A673 (cell line): Measurements from ENCODE around the gene PLCB4. TPM values are rescaled to one million over a fixed set of nuclear protein-coding genes. Genes with fewer than 3 reads are reported as not detected.

Experiments
- BruUV-seq: library from RNA; stranded (reverse); fragments of 400-500 nt; replicated peaks from 2 replicates; lab custom pipeline; 2021; lab: Mats Ljungman, UMichigan
- CTCF ChIA-PET: fragments of 300-600 bp; sonication (Branson Sonifier 250); formaldehyde crosslinking; loops from one replicate; lab custom pipeline; 2022; ENCODE audit warnings: antibody characterized with exemption; lab: Charles Lee
- POLR2A ChIA-PET: fragments of 300-600 bp; sonication (Branson Sonifier 250); formaldehyde crosslinking; loops from one replicate; lab custom pipeline; 2022; ENCODE audit warnings: antibody characterized with exemption; ENCODE audit not compliant: low non-redundant PET; lab: Charles Lee
- DNase-seq: peaks from one replicate; pipeline ENCODE4 v3.0.0-alpha.2; 2015; ENCODE audit warnings: low spot score
- H3K27ac ChIP-seq: fragments of 200-600 bp; sonication (generic); 2 replicates; pipeline ENCODE4 v1.5.1; 2016; ENCODE audit warnings: mixed run types, low read depth, mild to moderate bottlenecking, mixed read lengths, antibody characterized with exemption, low read length; ENCODE audit not compliant: poor library complexity, severe bottlenecking
- H3K27me3 ChIP-seq: fragments of 200-600 bp; sonication (generic); replicated peaks from 2 replicates; pipeline ENCODE4 v1.6.1; 2017; ENCODE audit warnings: mixed run types, low read depth, mild to moderate bottlenecking, mixed read lengths, antibody characterized with exemption, low read length; ENCODE audit not compliant: insufficient read depth, poor library complexity
- H3K36me3 ChIP-seq: fragments of 200-600 bp; sonication (generic); 2 replicates; pipeline ENCODE4 v1.6.1; 2016; ENCODE audit warnings: mixed run types, mild to moderate bottlenecking, mixed read lengths, antibody characterized with exemption, low read length; ENCODE audit not compliant: insufficient read depth, poor library complexity, severe bottlenecking
- H3K4me1 ChIP-seq: fragments of 200-600 bp; sonication (generic); 2 replicates; pipeline ENCODE4 v1.6.1; 2017; ENCODE audit warnings: mixed run types, mild to moderate bottlenecking, mixed read lengths, antibody characterized with exemption, low read length; ENCODE audit not compliant: insufficient read depth, poor library complexity, severe bottlenecking
- H3K4me3 ChIP-seq: fragments of 200-600 bp; sonication (generic); 2 replicates; pipeline ENCODE4 v1.5.1; 2016; ENCODE audit warnings: low read depth, mixed run types, mild to moderate bottlenecking, mixed read lengths, low read length; ENCODE audit not compliant: poor library complexity, severe bottlenecking
- H3K9me3 ChIP-seq: fragments of 200-600 bp; sonication (generic); 2 replicates; pipeline ENCODE4 v1.6.1; 2016; ENCODE audit warnings: mixed run types, low read depth, mild to moderate bottlenecking, mixed read lengths, antibody characterized with exemption, low read length; ENCODE audit not compliant: poor library complexity, severe bottlenecking
- CTCF ChIP-seq: fragments of 300-800, 200-600 bp; sonication (generic); conservative IDR thresholded peaks from 2 replicates; pipeline ENCODE4 v1.5.1; 2017; ENCODE audit warnings: low read depth, mild to moderate bottlenecking, antibody characterized with exemption, low read length, moderate library complexity, mixed read lengths
- EZH2 ChIP-seq: fragments of 200-600 bp; sonication (generic); IDR thresholded peaks from 2 replicates; pipeline ENCODE4 v1.6.1; 2017; ENCODE audit warnings: borderline replicate concordance, low read depth, mild to moderate bottlenecking, mixed read lengths, antibody characterized with exemption, low read length; ENCODE audit not compliant: poor library complexity, severe bottlenecking
- intact Hi-C: fragments of 100-400 bp; cut with micrococcal nuclease; formaldehyde crosslinking; loops from one replicate; pipeline ENCODE4 v1.10.0; 2022; ENCODE audit not compliant: unreplicated experiment
- total RNA-seq: library from RNA; stranded (reverse); gene quantifications from 2 replicates; pipeline ENCODE4 v1.2.3, GENCODE V29; 2021

The PLCB4 gene
- total RNA-seq, 1 experiment from 2014 or later = 6.2 TPM

DNA sequence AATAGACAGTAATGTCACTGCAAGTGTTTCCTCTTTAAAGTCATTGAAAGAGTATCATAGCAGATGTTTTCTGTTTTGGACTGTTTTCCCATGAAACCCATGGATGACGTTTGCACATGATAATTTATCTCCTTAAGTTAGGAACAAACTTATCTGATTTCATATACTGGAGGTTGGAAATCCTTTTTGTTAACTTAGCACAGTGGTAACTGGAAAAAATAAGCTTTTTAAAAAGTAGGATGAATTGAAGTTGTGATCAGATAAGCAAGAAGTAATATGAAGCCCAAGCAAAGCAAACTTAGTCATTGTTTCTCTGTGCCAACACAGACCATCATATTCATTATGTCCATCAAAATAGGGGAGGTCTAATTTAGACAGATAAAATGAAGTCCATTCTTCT is 61.6 kb downstream of the PLCB4 start:
- TF ChIP-seq CTCF (no peak), EZH2 (no peak)
- CTCF ChIA-PET = no interaction called here
- Histone ChIP-seq H3K9me3 (no peaks in the 10 kb centered on the region), H3K27ac (no peak overlapping the region), H3K36me3 (no peaks in the 10 kb centered on the region), H3K27me3 (no peaks in the 10 kb centered on the region), H3K4me3 (no peak overlapping the region), H3K4me1 (no peaks in the 10 kb centered on the region)
- no TSS peak for BruUV-seq
- intact Hi-C loops = no loop called here
- no peak for DNase-seq
- POLR2A ChIA-PET = no interaction called here

DNA sequence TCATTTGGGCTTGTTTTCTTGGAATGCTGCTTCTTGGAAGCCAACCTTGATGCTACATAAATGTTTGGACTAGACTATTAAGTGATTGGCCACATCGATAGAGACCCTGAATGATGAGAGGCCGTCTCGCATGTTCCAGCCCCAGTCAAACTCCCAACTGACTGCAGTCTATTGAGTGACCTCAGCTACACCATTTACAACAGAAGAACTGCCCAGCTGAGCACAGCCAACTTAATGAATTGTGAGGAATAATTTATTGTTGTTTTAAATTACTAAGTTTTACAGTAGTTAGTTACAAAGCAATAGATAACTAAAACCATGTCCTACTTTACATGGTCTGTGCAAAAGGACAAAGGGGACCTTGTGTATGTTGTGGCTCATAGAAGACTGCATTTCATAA is 63.0 kb downstream of the PLCB4 start:
- Histone ChIP-seq H3K27me3 (no peaks in the 10 kb centered on the region), H3K36me3 (no peaks in the 10 kb centered on the region), H3K4me3 (no peak overlapping the region), H3K9me3 (no peaks in the 10 kb centered on the region), H3K4me1 (no peaks in the 10 kb centered on the region), H3K27ac (no peak overlapping the region)
- POLR2A ChIA-PET = no interaction called here
- BruUV-seq = no TSS peak
- TF ChIP-seq EZH2 = no peak
- TF ChIP-seq CTCF = no peak
- DNase-seq = no peak
- CTCF ChIA-PET = no interaction called here
- intact Hi-C loops = no loop called here

- no peaks in the 10 kb centered on the region for H3K4me1 ChIP-seq
- no peaks in the 10 kb centered on the region for H3K9me3 ChIP-seq
Measured at GRCh38 chr20:9134346-9134745, 65.5 kb downstream of the PLCB4 start.

More at GRCh38 chr20:9134346-9134745, 65.5 kb downstream of the PLCB4 start:
- H3K36me3 ChIP-seq = no peaks in the 10 kb centered on the region
- ChIA-PET POLR2A (no interaction called here), CTCF (no interaction called here)
- no peak for TF ChIP-seq CTCF
- TF ChIP-seq EZH2 = no peak
- BruUV-seq = no TSS peak
- H3K4me3 ChIP-seq = no peak overlapping the region
- H3K27me3 ChIP-seq = no peaks in the 10 kb centered on the region
- DNase-seq = no peak
- H3K27ac ChIP-seq = no peak overlapping the region
- intact Hi-C loops = no loop called here
